Measurements from ENCODE around the gene DCXR. TPM values are rescaled to one million over a fixed set of nuclear protein-coding genes. Genes with fewer than 3 reads are reported as not detected.
A peak's percentile ranks its signal among the peaks of the same experiment; 100 is the strongest.

Gene DCXR
- total and polyA plus RNA-seq, 10 of the 15 experiments (the other 5 are each of a cell fraction or from before 2014, with no cell fraction given): 12.3 to 139 (median 88.9) TPM

- TF ChIP-seq SMAD1 (IDR thresholded peaks at IDR 0.05; ENCODE audit: low read depth, partially characterized antibody) (no peak), KAT2A (conservative IDR thresholded peaks at IDR 0.05; ENCODE audit: control insufficient read depth, low read depth, low read length) (no peak), NR2C2 (IDR thresholded peaks at IDR 0.05; ENCODE audit: borderline replicate concordance, control insufficient read depth, insufficient read length, low read depth) (no peak), RB1 (IDR thresholded peaks at IDR 0.05; ENCODE audit: borderline replicate concordance) (no peak), ESRRA (IDR thresholded peaks at IDR 0.05; ENCODE audit: low read length) (no peak), YBX1 (IDR thresholded peaks at IDR 0.05) (no peak), E2F4 (IDR thresholded peaks at IDR 0.05; ENCODE audit: low read depth, low read length) (no peak), TBL1XR1 (IDR thresholded peaks at IDR 0.05; ENCODE audit: low read depth, low read length) (no peak)
These were observed 42.7 kb upstream of the DCXR start (continued) for GRCh38 chr17:82080048-82080788.

- no peak overlapping the region for H2AFZ ChIP-seq (ENCODE audit: control insufficient read depth, low read depth, low read length)
- ChIA-PET RAD21 (ENCODE audit: unreplicated experiment) (no interaction called here), POLR2A (no interaction called here), CTCF (no interaction called here), SMC1A (ENCODE audit: uncharacterized antibody, unreplicated experiment) (no interaction called here)
- H3K4me2 ChIP-seq (ENCODE audit: control insufficient read depth, insufficient read depth): no peak overlapping the region
- TF ChIP-seq BACH1 (IDR thresholded peaks at IDR 0.05; ENCODE audit: borderline replicate concordance) (no peak), POLR2A (IDR thresholded peaks at IDR 0.05; ENCODE audit: low read depth, low read length) (peak; percentile 63; the same call in 1 of the 2 replicates), MTA3 (IDR thresholded peaks at IDR 0.05; ENCODE audit: borderline replicate concordance, low read length) (no peak), PRDM15 (CRISPR knock-in tag; IDR thresholded peaks at IDR 0.05) (no peak), E2F8 (IDR thresholded peaks at IDR 0.05; ENCODE audit: low read depth, partially characterized antibody) (no peak)
- H3K9ac ChIP-seq (ENCODE audit: control insufficient read depth, insufficient read depth, low read length): no peak overlapping the region
- in situ Hi-C loops (cut with MboI): no loop called here
- ATAC-seq (no peak), DNase-seq (ENCODE audit: low read depth, low spot score) (no peak), FAIRE-seq (no peak)
- WGBS (ENCODE audit: insufficient coverage, insufficient replicate concordance, low lambda C conversion rate, missing lambda C conversion rate): 99% methylated on average over 37 of the region's 47 CpGs
- H3K4me3 ChIP-seq: no peak overlapping the region
- no peaks in the 10 kb centered on the region for H3K4me1 ChIP-seq (ENCODE audit: control insufficient read depth, insufficient read depth, low read length)
- no peaks in the 10 kb centered on the region for H3K79me2 ChIP-seq (ENCODE audit: control insufficient read depth, insufficient read depth, low read length)
- H3K27me3 ChIP-seq (replicated peaks in 1 of 2; ENCODE audit: control insufficient read depth in 2 of 2, insufficient read depth in 2 of 2, low read length in 1 of 2): no peaks in the 10 kb centered on the region
- no TSS peak for BruUV-seq (replicated peaks)
- no peak overlapping the region for H3K27ac ChIP-seq (ENCODE audit: control insufficient read depth, insufficient read depth)
- H4K20me1 ChIP-seq (ENCODE audit: control insufficient read depth, insufficient read depth): no peaks in the 10 kb centered on the region
- no peaks in the 10 kb centered on the region for H3K9me3 ChIP-seq (replicated peaks; ENCODE audit: control insufficient read depth, insufficient read depth, low read length)
- peaks cover 11 to 43% of the 10 kb centered on the region in 2 experiments; a peak in 3 of 4 replicates for H3K36me3 ChIP-seq (ENCODE audit: control insufficient read depth in 2 of 2, insufficient read depth in 2 of 2, low read length in 1 of 2)
- intact Hi-C loops (cut with micrococcal nuclease; ENCODE audit: unreplicated experiment): no loop called here
These were observed 41.6 kb upstream of the DCXR start for GRCh38 chr17:82079001-82079677.
